GM19455 (cell line): ENCODE data around the gene NES.

Source experiments
- ATAC-seq: cut with Tn5 transposase; IDR thresholded peaks from one replicate; pipeline ENCODE4 v1.9.1; 2021; ENCODE audit not compliant: unreplicated experiment

NES gene

DNA sequence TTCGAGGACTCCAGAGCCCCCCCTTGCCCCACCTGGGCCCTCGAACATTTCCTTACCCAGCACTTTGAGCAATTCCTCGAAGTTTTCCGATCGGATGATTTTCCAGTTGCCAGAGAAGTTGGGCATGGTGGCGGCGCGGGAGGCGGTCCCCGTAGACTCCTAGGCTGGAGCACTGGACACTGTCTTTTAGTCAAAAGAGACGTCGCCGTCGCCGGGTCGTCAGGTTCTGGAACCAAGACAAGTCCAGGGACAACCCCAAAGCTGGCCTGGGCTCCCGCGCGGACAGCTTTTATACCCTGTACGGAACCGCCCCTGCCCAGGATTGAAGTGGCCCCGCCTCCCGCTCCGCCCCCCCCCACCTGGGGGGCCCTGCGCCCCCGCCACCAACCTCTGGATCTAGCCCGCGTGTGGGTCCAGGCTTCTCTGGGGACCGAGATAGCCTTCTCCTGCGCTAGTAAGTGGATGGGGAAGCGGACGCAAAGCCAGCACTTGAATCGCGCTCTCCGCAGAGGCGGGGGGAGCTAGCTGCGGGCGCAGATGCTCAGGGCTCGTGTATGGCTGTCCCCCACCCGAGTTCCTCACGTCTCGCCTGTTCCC lies 28.2 kb upstream of the NES start, which contains the start of gene CRABP2:
Gene CRABP2 (minus strand): TSS at position 263 of the 597 bp plus-strand sequence. CDS start 137 bp downstream, at position 126.
- ATAC-seq: no peak

DNA sequence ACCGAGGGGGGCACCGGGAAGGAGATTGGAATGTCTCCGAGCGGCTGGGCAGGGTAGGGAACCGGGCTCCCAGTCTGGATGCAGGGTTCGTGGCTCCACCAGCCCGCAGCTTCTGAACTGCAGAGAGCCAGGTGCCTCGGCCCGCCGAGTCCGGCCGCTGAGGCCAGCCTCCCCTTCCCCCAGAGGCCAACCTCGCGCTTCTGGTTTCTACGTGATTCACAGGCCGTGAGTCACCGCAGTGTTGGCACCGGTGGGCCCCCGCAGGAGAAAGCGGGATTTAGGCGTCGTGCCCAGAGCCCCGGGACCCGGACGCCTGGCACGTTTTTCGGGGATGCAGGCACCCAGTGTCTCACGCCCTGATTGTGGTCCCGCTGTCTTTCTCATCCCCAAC lies 27.7 kb upstream of the NES start:
- ATAC-seq: no peak

DNA sequence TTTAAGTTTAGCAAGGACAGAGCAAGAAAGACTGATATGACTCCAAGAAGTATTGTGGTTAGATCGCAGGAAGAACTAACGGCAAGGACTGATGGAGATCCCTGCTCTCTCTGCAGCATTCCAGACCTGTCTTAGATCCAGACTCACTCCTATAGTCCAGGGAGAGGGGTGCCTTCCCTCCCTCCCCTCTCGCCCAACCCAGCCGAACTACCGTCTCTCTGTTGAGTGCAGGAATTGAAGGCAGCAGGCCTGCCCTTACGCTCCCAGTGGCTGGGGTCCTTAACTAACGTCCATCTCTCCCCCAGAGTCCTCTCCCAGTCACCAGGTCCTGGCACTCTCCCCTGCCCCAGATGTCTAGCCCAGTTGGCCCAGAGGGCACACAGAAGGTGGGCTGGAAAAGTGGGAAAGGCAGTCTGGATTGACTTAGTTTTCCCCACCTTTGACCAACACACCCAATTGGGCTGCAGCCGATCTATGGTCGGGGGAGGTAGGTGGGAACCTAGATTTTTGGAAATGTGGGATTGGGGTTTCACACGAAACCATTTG lies 27.0 kb upstream of the NES start:
- ATAC-seq: no peak

DNA sequence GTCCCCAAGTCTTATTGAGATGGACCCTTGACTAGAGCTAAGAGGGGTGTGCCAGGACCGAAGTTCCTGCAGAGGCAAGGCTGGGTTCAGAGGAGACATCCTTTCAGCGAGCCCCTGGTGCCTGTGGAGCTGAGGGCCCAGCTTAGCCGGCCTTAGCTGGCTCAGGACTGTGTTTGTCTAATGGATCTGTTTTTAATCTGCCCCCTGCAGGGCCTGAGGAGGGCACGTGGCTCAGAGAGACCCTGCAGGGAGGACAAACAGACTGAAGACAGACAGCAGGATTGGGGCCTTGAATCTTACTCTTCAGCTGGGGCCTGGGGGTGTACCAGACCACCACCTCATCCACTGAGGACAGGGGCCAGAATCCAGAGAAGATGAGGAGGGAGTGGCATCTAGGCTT lies 26.5 kb upstream of the NES start:
- no peak for ATAC-seq

DNA sequence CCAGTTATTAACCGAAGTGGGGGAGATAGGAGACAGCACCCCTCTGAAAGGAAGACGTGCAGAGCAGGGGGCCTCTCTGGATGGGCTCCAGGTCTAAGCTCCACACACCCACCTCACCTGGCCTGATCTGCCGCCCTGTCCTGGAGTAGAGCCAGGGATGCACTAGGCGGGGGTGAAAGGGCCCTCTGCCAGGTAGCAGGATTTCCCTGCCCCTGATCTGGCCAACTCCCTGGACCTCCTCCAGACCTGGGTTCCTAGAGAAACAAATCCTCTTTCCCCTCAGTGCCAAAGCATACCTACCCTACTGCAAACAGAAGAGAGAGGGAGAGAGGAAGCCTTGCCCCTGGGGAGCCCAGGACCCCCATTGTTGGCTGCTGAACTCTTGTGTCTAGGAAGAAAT lies 26.1 kb upstream of the NES start:
- no peak for ATAC-seq

DNA sequence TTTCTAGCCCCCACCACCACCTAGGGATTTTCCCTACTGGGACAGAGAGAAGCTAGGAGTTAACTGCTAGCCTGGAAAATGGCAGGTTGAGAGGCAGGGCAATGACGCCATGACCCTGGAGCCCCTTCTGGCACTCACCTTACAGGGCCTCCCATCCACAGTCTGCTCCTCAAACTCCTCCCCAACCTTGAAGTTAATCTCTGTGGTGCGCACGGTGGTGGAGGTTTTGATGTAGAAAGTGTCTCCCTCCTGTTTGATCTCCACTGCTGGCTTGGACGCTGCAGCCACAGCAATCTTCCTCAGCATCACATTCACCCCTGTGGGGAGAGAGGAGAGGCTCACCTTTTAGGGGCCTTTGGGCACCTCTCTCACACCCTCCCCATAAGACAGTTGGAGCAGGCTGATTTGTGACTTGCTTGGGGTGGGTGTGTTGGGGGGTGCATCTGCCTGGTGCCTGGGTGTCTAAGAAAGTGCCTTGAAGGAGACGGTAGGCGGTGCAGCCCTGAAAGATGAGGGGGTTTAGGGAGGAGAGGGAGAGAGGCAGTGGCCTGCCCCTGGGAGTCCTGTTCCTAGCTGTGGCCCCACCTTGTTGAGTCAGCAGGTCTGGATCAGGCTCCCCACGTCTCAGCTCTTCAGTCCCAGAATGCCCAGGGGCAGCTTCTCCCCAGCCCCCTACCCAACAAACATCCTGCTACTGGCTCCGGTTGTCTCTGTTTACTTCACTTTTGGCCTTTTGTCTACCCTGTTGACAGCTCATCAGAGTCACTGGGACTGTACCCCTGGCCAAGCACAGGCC lies 23.7 kb upstream of the NES start:
- no peak for ATAC-seq

DNA sequence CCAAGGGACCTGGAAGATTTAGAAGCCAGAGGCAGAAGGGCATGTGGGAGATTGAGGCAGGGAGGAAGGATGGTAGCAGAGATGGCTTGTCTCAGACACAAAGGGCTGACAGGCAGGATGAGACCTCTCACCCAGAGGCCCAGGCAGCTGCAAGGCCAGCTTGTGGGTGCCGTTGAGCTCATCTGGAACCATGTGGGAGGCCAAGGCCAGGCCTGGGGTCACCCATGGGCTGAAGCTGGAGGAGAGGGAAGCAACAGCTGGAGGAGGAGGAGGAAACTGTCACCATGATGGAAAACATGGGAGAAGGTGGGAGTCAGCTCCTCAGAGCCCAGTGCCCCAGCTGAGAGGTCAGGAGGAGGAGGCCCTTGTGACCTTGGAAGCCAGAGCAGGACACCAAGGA lies 21.8 kb upstream of the NES start:
- ATAC-seq: no peak

DNA sequence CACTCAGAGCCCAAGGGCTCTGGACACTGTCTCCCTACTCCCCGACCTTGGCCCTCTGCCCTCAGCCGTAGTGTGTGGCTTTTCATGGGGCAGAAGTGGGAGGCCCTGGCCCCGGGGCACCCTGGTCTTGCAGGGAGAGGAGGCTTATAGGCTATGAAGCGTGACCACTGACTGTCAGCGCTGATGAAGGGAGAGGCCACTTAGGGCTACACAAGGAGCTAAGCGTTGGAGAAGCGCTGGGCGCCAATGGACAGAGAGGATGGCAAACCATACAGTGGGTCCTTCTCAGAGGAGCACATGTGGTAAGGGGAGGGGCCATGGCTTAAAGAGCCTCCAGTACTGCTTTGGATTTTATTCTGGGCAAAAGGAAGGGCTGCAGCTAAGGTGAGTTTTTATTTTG lies 20.3 kb upstream of the NES start:
- ATAC-seq: no peak

DNA sequence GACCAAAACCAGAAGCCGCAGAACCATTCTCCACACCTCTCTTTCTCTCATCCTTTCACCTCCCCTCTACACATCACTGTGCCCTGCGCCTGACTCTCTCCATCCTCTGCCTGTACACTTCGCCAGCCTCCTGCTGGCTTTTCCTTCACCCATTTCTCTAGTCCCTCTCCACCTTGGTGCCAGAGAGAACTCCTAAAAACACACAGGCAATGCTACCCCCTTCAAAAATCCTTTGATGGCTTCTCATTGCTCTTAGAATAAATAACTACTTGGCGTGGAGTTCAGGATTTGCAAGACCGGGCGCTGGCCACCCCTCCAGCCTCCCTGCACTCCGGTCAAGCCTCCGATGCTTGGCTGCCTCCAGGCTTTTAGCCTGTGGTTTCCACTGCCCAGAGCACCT lies 19.5 kb upstream of the NES start:
- ATAC-seq: no peak

DNA sequence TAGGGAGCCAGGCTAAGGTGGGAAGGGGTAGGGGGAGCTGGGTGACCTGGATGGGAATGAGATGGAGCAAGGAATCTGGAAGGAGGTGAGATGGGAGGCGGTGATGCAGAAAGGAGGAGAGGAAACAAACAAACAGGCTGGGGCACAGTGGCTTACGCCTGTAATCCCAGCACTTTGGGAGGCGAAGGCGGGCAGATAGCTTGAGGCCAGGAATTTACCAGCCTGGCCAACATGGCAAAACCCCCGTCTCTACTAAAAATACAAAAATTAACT lies 17.4 kb upstream of the NES start:
- ATAC-seq: no peak

DNA sequence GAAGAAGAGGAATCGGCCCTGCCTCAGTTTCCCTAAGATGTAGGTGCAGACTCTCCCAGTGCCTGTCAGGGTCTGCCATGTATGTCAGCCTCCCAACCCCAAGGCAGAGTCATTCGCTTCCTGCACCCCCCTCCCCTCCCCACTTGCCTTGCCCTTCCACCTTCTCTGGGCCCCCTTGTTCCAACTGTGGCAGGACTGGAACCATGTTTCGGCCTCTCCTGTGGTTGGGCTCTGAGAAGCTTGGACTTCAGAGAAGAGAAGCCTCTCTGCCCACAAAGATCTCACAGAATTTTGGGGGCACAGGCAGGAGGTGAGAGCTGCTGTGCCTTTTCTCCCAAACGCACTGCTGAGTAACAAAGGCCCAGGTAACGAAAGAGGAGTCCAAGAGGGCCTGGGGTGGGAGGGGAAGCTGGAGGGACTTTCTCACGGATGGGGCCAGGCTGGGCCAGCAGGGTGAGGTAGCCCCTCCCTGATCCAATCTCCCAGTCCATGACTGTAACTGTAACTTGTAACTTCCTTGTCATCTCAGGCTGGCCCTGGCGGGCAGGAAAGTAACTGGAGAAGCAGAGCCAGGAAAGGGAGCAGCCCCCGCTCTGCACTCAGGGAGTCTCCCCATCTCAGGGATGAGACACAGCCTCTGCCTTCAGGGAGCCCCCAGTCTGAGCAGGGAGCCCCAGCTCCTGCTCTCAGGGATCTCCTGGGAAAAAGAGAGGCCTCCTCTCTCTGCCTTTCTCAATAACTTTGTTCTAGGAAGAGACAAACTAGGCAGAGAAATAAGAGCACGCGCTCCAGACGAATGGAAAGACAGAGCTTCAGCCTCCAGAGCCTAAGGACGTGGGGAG lies 16.9 kb upstream of the NES start:
- ATAC-seq: no peak

DNA sequence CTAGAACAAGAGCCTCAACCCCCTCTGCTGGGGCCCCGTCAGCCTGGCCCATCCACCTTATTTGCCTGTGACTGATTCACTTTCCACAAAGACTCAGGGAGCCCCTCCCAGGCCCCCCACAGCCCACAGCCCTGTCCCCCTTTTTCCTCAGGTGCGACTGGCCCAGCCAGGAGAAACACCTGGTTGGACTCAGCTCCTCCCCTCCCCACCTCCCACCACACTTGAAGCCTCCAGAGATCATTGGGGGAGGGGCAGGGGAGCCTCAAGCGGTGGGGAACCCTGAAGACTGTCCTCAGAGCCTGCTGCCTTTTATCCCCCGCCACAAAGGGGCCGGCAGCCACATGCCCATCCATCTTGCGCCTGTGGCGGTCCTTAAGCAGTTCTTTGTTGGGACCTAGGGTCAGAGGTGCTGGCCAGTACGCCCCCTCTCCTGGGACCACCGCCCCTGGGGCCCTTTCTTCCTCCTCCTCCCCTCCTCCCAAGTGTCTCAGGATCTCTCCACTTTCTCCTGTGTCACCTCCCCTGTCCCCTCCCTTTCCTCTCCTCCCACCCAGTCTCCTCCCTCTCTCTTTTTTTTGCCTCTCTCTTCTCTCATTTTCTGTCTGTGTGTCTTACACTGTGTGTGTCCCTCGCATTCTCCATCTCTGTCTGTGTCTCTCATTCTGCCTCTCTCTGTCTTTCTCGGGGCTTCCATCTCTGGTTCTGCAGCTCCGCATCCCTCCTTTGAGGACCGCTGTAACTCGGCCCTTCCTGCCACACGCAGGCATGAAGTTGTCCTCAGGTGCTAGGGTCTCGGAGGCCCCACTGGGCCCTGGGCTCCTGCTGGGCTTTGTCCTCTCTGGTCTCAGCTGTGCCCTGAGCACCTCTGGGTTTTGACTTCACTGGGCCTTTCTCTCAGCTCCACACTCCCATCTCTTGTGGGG lies 16.0 kb upstream of the NES start:
- no peak for ATAC-seq

DNA sequence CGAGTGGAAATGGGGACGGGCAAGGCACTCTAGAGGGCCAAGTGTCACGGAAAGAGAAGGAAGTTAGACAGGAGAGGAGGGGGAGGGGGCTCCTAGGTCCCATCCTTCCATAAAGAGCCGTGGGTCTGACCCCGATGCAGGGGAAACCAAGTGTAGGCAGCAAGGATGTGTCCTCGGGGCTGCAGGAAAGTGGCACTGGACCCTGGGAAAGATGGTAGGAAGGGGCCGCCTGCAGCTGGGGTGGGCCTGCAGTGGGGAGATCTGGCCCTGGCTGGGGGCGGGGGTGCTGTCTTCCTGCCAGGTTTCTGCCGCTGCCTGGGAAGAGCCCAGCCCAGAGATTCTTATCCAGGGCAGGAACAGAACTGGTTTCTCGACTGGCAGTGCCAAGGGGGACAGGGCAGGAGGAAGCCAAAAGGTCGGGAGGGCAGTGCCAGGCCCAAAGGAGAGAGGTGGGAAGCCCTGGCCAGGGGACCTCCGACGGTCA lies 15.3 kb upstream of the NES start:
- ATAC-seq: no peak

DNA sequence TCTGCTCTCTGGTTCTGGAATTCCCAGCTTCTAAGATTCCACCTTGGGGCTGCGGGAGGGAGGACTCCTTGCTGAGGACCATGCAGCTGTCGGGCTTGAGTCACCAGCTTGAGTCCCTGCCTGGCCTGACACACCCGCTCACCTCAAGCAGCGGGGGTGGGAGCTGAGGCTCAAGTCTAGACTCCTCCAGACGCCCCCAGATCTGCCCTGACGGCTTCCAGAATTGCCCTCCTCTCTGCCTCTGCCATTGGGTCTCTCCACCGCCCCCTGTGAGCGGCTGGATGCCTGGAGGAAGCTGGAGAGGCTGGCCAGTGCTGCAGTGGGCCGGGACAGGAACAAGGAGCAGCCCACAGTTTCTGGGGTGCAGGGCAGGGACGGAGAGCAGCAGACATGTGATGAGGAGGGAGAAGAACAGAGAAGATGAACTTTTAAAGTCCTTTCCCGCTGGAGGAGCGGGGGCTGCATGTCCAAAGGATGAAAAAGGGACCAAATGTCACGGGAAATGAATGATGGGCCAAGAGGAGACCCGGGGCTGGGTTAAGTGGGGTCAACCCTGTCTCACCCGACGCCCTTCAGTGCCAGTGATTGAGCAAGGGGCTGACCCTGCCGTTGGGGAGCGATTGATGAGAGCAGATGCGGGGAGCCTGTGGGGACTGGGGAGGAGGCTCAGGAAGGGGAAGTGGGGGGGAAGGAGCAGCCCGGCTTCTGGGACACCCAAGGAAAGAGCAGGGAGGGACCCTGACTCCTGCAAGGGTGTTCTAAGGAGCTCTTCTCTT lies 14.6 kb upstream of the NES start:
- ATAC-seq: no peak

DNA sequence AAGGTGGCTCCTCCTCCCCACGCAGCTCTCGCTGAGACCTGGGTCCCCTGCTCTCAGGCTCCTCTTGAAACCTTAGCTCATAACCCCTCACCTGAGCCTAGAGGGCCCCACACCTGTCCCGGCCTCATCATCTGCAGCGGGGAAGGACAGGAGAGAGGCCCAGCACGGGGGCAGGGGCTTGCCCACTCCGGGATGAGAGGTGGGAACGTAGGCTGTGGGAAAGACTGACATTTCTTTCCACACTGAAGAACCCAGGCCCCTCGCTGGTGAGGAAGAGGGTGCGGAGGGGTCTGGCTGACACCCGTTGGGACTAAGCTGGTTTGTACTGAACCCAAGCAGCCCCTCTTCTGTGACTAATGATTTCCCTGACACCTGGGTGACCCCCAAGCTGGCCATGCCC lies 14.0 kb upstream of the NES start:
- ATAC-seq: no peak

DNA sequence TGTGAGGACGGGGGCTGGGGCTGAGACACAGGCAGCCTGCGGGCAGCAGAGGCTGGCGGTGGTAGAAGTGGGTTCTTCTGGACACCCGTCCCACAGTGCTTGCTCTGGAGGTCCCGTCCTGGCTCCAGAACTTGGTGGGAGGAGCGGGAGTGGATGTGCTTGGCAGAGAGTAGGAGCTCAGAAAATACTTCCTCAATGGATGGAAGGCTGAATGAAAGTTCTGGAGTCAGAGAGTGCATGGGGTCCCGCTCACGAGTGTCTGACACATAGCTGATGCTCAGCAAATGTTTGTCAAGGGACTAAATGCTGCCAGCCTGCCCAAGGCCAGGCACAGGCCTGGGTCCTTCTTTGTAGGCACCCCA lies 13.4 kb upstream of the NES start:
- ATAC-seq: no peak

DNA sequence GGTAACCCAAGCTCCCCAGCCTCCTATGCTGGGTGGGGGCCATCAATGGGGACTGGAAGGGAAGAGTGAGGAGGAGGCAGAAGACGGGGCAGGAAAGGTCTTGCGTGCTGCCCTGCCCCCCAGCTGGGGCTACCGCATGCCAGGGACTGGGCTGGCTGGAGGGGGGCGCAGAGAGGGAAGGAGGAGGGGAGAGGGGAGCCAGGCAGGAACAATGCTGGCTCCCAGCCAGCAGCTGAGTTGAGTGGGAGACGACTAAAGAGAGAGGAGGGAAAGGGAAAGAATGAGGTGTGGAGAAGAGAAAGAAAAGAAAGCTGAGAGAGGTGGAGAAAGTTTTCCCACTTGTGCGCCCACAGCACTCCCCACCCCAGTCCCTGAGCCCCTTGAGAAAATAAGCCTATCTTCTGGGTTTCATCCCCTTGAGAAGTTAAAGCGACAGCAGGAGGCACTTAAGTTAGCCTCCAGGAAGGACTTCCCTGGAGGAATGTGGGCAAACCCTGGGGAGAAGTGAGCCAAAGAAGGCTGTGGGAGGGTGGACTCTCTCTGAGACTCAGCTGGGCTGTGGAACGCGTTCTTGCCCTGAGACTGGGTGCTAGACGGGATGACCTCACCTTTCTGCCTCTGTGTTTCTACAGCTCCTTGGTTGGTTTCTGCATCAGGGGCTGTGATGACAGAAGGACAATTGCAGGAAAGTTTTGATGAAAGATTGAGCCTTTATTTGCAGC lies 12.9 kb upstream of the NES start:
- no peak for ATAC-seq

DNA sequence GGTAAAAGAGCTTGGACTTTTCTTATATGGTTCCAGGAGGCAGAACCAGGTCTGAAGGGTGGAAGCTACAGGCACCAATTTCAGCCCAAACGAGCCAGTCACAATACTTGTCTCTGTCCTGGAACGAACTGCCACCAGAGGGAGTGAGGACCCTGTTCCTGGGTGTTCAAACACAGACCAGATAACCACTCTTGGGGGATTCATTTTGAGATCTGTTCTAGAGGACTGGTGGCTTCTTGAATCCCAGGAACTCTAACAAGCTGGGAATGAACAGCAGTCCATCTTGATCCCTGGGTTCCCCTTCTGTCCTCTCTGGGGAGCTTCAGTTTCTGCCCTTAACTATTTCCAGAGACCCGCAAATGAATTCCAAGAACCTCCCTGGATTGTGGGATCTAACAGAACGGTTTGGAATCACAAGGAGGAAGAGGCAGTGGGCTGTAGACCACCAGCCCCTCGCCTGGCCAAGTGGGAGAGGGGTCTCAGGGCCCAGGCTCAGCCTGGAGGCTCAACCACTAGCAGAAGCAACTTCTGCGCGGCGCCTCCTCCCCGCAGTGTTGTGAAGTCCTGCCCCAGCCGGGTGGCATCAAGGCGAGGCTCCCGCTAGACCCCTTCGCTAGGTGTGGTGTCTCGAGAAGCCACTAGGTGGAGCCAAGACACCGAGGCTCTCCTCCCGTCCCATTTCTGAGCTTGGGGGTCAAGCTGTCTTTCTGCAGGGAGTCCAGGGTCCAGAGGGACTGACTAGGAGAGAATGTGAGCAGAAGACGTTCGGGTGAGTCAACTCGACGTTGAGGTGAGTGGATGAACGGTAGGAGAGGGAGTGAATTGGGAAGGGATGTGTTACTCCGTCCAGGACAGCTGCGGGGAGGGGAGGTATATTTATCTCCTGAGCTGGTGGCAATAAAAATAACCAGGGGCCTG lies 12.1 kb upstream of the NES start:
- ATAC-seq: no peak
